Measurements from ENCODE around the gene TEX22.

Gene TEX22

DNA sequence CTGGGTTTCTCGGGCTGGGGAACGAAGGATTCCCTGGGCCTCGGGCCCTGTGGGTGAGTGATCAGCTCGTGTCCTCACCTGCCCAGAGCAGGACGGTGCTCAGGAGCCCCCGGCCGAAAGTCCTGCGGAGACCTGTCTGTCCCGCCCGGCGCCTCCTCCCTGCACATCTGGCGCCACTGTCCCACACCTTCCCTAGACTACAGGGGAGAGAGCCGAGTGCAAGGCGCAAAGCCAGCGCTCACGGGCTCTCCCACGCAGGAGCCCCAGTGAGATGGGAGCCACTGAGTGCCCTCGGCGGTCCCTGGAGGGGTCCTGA is 13.1 kb upstream of the TEX22 start:
- DNase-seq, result no peak

DNA sequence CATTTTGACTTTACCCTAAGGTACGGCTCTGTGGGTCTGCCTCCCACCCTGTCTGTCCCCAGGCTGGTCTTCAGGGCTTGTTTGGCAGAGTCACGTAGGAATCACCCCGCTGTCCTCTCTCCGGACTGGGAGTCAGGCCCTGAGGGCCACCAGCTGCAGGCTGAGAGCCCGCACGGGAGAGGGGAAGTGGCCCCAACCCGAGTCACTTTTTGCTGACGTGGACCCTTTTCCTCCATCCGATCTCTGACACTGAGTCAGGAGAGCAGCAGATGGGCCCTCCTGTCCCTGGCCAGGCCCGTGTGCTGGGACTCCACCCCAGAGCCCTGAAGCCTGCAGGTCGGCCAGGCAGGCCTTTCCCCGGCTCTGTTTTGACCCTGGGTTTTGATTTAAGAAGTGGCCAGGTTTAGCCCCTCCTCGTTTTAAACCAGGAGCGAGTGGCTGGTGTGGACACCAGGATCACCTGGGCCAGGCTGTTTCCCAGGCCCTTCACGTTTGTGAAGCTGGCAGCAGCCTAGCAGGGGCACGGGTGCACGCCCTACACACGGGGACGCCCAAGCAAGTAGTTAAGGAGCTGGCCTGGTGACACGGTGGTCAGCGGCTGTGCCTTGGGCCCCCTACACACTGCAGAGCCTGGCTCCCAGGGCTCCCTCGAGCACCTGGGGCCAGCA is 12.5 kb upstream of the TEX22 start:
- DNase-seq, result no peak

- no peak for DNase-seq
Measured at GRCh38 chr14:105386581-105387529, 11.5 kb upstream of the TEX22 start.

DNA sequence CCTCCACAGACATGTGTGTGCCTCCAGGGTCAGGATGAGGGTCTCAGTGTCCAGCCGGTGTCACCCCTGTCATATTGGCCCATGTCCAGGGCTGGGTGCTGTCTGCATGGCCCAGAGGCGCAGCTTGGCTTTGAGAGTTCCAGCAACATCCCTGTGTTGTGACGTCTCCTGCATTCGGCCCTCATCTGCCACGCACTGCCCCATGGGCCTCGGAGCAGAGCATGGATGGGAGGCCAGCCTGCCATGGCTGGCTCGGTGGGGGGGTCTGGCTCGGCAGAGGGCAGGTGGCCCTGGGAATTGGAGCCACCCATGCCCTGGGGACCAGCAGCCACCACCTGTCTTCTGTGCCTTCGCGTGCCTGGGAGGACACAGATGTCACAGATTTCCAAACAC is 10.8 kb upstream of the TEX22 start:
- no peak for DNase-seq

GRCh38 chr14:105388110-105388951 is 10.0 kb upstream of the TEX22 start:
- DNase-seq, result no peak

DNA sequence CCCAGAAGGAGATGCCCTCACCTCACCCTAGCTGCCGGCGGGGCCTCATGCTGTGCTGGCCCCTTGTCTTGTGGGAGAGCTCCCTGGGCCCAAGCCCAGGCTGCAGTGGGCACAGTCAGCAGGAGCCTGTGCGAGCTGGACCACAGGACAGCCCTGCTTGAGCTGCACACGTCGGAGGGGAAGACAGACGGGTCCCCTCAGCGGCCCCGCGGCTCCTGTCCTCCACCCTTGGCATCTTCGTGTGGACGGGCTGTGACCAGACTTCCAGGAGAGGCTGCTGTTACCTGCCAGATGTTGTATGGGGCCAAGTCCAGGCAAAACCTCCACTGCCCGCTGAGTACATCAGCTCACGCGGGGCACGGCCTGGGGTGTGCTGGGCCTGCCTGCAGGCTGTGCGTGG is 9.4 kb upstream of the TEX22 start:
- DNase-seq, result no peak

DNA sequence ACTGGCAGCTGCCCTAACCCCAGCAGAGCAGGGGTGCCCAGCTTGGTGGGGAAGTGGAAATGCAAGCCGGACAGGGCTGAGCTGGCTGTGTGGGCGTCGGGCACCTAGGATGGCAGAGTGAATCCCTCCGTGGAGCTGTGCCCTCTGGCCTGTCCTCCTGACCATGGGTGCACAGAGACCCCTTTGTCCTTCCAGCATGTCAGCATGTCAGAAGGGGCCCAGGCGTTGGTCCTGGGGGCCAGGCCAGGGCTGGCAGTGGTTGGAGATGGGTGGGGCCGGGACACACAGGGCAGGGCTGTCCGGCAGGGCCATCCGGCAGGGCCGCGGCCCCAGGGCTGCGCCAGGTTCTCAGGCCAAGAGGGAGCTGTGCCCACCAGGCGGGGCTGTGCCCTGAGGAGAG is 8.8 kb upstream of the TEX22 start:
- no peak for DNase-seq

GRCh38 chr14:105389976-105390848 is 8.1 kb upstream of the TEX22 start:
- no peak for DNase-seq

DNA sequence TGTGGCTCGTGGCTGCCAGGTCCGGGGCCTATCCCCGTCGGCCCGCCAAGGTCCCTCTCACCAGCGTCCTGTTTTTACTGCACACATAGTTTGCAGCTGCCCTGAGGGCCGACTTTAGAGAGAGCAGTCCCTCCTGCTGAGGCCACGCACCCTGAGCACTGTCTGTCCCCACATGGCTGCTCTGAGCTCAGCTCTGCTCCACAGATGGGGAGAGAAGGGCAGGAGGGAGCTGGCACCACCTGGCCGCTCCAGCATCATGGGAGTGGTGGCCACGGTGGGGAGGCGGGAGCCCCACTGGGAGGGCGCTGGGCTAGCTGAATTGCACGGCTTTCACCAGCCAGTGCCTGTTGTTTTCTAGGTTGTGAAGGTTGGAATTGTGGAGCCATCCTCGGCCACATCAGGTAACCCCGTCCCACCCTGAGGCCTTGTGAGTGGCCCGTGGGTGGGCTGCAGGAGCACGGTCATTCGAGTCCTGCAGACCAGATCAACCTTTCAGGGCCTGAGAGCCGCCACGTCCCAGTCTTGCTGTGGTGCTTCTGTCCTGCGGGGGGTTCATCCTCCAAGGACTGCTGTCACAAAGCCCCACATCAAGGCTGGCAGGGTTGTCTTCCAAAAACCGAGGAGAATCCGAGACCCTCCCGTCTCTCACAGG is 7.4 kb upstream of the TEX22 start:
- no peak for DNase-seq

DNA sequence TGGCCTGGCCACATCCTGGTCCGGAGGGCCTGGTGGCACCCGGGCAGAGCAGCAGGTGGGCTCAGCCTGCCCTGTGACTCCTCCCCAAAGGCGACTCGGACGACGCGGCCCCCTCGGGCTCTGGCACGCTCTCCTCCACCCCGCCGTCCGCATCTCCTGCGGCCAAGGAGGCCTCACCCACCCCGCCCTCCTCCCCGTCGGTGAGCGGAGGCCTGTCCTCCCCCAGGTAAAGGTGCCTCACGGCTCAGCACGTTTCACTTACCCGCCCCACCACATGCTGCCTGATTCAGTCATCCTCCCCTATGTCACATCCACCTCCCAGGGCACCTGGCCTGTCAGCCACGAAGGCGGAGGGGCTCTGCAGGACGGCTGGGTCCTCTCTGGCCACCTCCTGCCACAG is 6.8 kb upstream of the TEX22 start:
- DNase-seq, result no peak

- DNase-seq, result no peak
Measured at GRCh38 chr14:105392131-105393090, 5.9 kb upstream of the TEX22 start.

DNA sequence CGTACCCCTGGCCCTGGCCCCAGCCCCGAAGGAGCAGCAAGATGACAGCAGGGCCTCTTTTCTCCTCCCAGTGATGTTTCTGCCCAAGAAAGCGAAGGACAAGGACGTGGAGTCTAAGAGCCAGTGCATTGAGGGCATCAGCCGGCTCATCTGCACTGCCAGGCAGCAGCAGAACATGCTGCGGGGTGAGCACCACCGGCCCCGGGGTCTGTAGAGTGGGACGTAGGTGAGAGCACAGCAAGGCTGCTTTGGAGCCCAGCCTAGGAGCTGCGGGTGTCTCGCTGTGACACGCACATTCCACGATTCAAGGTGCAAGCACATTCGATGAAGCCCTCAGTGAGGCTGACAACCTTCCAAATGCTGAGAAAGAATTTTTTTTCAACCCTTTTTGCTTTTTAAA is 5.2 kb upstream of the TEX22 start:
- no peak for DNase-seq

DNA sequence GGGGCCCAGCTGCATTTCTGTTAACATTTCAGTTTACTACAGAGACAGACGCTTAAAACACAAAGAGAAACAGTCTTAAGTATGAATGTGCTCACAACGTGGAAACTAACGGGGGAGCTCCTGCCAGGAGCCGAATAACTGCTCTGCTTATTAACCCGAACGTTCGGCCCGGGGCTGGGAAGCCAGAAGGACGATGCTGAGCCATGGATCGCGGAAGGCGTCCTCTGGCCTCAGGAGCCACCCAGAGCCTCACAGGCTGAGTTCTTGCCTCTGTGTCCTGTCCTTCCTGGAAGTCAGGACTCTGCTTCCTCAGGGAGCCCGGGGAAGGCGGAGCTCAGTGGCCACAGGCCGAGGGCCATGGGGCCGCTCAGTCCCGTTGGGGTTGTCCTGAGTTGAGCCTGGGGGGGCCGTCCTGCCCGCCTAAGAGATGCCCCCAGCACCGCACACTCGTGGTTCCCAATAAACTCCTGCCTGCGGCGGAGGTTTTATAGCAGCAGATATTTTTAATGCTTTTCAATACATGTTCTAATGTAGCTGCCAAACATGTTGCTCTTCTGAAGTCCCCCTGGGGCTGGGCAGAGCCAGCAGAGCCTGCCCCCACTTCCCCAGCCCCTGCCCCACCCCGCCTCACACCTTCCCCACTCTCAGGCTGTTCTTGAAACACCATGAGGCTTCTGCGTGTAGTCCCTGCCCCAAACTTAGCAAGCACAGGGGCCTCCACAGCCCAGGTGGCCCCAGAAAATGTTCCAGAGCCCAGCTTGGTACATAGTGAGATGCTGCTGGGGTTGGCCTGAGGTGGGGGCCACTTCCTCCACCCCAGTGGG is 3.4 kb upstream of the TEX22 start:
- no peak for DNase-seq

GRCh38 chr14:105395538-105395854 is 2.8 kb upstream of the TEX22 start:
- no peak for DNase-seq

DNA sequence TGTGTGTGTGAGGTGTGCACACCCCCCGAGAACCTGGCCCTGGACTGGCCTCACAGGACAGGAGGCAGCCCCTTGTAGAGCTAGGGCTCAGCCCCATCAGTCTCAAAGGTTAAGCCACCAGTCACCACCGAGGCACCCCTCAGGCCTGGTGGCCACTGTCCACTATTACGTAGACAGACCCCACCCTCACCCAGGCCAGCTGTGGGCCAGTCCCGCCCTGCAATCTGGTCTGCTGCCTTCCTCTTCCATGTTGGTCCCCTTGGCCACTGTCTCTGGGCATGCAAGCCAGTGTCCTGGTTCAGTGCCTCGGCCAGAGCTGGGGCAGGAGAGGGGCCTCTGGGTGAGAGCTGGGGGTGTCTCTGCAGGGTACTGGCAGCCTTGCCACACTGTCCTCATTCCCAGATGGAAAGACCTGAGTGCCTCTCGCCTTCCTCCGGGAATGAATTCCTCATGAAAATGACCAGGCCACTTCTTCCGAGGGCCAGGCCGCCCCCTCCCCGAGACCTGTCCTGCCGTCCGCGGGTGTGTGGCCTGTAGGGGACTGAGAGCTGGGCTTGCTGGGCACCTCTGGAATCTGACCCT is 897 bp upstream of the TEX22 start:
- no peak for DNase-seq

DNA sequence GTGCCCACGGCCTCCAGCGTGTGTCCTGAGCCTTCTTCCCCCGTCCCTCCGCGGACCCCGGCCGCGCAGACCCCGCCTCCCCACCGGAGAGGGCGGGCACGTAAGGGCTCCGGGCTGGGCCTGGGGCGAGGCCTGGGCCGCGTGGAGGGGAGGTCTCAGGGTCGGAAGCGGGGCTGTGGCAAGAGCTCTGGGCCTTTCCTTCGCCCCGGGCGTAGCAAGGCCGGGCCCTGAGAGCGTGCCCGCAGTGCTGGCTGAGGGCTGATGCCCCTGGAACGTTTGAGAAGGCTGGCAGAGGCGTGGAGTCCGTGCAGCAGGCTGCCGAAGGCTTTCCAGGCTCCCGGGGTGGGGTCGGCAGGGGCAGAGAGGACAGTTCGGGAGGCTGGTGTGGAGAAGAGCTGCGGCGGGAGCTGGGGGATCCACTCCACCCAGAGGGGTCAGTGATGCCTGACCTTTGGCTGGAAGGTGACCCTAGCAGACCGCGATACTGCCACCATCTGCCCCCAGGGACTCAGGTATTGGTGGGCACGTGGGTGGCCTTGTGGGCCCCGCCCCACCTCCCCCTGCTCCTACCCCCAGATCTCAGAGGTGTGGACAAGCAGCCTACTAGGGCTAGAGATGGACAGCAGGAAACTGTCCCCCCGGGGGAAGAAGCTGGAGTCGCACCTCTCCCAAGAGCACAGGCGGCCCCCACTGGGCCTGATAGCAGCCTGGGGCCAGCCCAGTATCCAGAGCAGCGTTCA is 558 bp downstream of the TEX22 start:
- peak; percentile 54 for DNase-seq

DNA sequence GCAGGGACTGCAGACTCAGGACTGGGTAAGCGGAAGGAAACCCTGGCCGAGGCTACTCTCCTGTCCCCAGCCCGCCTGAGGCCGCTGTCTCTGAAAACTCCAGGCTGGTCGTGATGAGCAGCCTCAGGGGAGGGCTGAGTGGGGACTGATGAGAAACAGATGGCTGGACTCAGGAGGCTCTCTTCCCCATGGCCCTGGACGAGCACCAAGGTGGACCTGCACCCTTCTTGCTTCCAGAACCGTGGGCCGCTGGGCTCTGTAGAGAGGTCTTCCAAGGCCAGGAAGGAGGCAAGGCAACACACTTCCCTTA is 1.1 kb downstream of the TEX22 start:
- no peak for DNase-seq

DNA sequence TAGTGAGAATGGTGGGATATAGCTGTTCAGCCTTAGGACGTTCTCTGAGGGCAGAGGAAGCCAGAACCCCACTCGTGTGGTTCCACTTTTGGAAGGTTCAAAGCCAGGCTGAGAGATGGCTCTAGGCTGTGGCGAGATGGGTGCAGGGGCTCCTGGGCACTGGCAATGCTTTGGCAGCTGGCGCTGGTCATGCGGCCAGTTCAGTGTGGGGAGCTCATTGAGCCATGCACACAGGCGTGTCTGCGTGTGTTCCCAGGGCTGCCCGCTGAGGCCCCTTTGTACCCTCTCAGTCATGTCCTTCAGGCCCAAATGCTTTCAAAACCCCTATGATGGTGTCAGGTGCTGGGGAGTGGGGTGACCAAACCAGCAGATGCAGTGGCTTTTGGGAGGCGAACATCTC is 1.7 kb downstream of the TEX22 start:
- no peak for DNase-seq

- no peak for DNase-seq
Measured at GRCh38 chr14:105401699-105402098, 3.4 kb downstream of the TEX22 start.

Data from CD4-positive, alpha-beta T cell treated with Interleukin-6 for 4 hours (primary cell).